A673 (cell line): ENCODE data around the gene AKAP17A.

Experiments
- EZH2 ChIP-seq: fragments of 200-600 bp; sonication (generic); IDR thresholded peaks from 2 replicates; pipeline ENCODE4 v1.6.1; 2017; ENCODE audit warnings: borderline replicate concordance, low read depth, mild to moderate bottlenecking, mixed read lengths, antibody characterized with exemption, low read length; ENCODE audit not compliant: poor library complexity, severe bottlenecking
- TF ChIP-seq, protein P1 (sequence below): fragments of 300-800, 200-600 bp; sonication (generic); conservative IDR thresholded peaks from 2 replicates; pipeline ENCODE4 v1.5.1; 2017; ENCODE audit warnings: low read depth, mild to moderate bottlenecking, antibody characterized with exemption, low read length, moderate library complexity, mixed read lengths

DNA sequence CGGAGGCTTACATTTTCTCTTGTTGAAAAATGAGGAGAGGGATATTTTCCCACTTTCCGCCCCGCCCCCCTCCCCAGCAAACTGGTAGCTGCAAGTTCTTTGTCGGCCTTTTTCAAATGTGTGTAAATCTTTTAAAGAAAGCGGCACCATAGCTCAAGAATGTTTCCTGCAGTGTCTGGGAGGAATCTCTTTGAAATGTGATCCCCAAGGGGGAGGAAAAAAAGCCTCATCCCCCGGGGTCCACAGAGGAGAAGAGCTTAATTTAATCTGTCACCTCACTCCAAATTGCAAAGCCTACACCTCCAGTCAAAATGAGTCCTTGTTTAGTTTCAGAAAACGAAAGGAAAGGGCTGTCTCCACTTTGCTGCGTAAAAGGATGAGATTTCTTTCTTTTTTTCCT is 58.2 kb downstream of the AKAP17A start:
- TF ChIP-seq, protein P1, sequence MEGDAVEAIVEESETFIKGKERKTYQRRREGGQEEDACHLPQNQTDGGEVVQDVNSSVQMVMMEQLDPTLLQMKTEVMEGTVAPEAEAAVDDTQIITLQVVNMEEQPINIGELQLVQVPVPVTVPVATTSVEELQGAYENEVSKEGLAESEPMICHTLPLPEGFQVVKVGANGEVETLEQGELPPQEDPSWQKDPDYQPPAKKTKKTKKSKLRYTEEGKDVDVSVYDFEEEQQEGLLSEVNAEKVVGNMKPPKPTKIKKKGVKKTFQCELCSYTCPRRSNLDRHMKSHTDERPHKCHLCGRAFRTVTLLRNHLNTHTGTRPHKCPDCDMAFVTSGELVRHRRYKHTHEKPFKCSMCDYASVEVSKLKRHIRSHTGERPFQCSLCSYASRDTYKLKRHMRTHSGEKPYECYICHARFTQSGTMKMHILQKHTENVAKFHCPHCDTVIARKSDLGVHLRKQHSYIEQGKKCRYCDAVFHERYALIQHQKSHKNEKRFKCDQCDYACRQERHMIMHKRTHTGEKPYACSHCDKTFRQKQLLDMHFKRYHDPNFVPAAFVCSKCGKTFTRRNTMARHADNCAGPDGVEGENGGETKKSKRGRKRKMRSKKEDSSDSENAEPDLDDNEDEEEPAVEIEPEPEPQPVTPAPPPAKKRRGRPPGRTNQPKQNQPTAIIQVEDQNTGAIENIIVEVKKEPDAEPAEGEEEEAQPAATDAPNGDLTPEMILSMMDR, result no peak
- TF ChIP-seq EZH2, result no peak
